SK-N-SH (cell line): ENCODE measurements around the gene SCN4A. TPM values are rescaled to one million over a fixed set of nuclear protein-coding genes. Genes with fewer than 3 reads are reported as not detected.
A peak's percentile ranks its signal among the peaks of the same experiment; 100 is the strongest.

Source experiments
- CTCF ChIA-PET: fragments of 300-600, 350-600 bp; formaldehyde crosslinking; extraction: SDS; loops from one replicate; lab custom pipeline; 2021; lab: Yijun Ruan, JAX
- POLR2A ChIA-PET: fragments of 350-600 bp; sonication (Branson Sonifier 250); formaldehyde crosslinking; extraction: SDS; loops from one replicate; lab custom pipeline; 2020; ENCODE audit warnings: antibody characterized with exemption, inconsistent platforms; lab: Yijun Ruan, JAX
- DNase-seq: peaks from one replicate; pipeline ENCODE4 v3.0.0; 2012
- H2AFZ ChIP-seq: fragments of 200-600 bp; sonication (generic); 2 replicates; pipeline ENCODE4 v1.8.1; 2016; ENCODE audit warnings: antibody characterized with exemption, mild to moderate bottlenecking, low read depth
- H3F3A ChIP-seq: fragments of 200-600 bp; sonication (generic); replicated peaks from 2 replicates; pipeline ENCODE3; 2016; ENCODE audit warnings: antibody characterized with exemption, mild to moderate bottlenecking; ENCODE audit not compliant: insufficient read depth
- H3K27ac ChIP-seq, 2 experiments: fragments of 200-500 bp in 1 of 2; fragments of 200-600 bp in 1 of 2; sonication (Bioruptor generic) in 1 of 2; sonication (generic), shearing (Covaris generic) in 1 of 2; 2 replicates each; pipeline versions ENCODE4 v1.5.1 to v1.6.1; 2014 to 2016; ENCODE audit warnings: low read depth in 2 of 2, inconsistent platforms in 1 of 2, low read length in 1 of 2, mild to moderate bottlenecking in 1 of 2, mixed read lengths in 1 of 2
- H3K27me3 ChIP-seq: fragments of 200-600 bp; sonication (generic), shearing (Covaris generic); 2 replicates; pipeline ENCODE4 v1.6.1; 2016; ENCODE audit warnings: mixed run types; ENCODE audit not compliant: insufficient read depth
- H3K36me3 ChIP-seq, 2 experiments: fragments of 200-500 bp in 1 of 2; fragments of 200-600 bp in 1 of 2; sonication (Bioruptor generic) in 1 of 2; sonication (generic) in 1 of 2; replicated peaks in 1 of 2; 2 replicates each; pipeline versions ENCODE3 to v1.5.1; 2014 to 2016; ENCODE audit warnings: low read length in 1 of 2, mild to moderate bottlenecking in 1 of 2; ENCODE audit not compliant: insufficient read depth in 2 of 2, control insufficient read depth in 1 of 2
- H3K4me1 ChIP-seq, 2 experiments: fragments of 200-500 bp in 1 of 2; fragments of 200-600 bp in 1 of 2; sonication (Bioruptor generic) in 1 of 2; sonication (generic), shearing (Covaris generic) in 1 of 2; 2 replicates each; pipeline versions ENCODE4 v1.5.1 to v1.6.1; 2014 to 2016; ENCODE audit warnings: low read depth in 1 of 2, low read length in 1 of 2, mixed run types in 1 of 2; ENCODE audit not compliant: insufficient read depth in 2 of 2, control insufficient read depth in 1 of 2
- H3K4me2 ChIP-seq: fragments of 200-600 bp; sonication (generic), shearing (Covaris generic); 2 replicates; pipeline ENCODE4 v1.6.1; 2017; ENCODE audit warnings: mixed run types
- H3K4me3 ChIP-seq, 2 experiments: fragments of 200-500 bp in 1 of 2; fragments of 200-600 bp in 1 of 2; sonication (Bioruptor generic) in 1 of 2; sonication (generic), shearing (Covaris generic) in 1 of 2; 2 replicates each; pipeline versions ENCODE4 v1.5.1 to v1.8.1; 2014 to 2016; ENCODE audit warnings: low read depth in 2 of 2, inconsistent platforms in 1 of 2, low read length in 1 of 2, mild to moderate bottlenecking in 1 of 2, mixed read lengths in 1 of 2, moderate library complexity in 1 of 2
- H3K79me2 ChIP-seq: fragments of 200-600 bp; sonication (generic); 2 replicates; pipeline ENCODE4 v1.8.1; 2017; ENCODE audit warnings: mild to moderate bottlenecking; ENCODE audit not compliant: insufficient read depth
- H3K9ac ChIP-seq: fragments of 200-600 bp; sonication (generic); 2 replicates; pipeline ENCODE4 v1.6.1; 2017; ENCODE audit warnings: mixed run types
- H3K9me2 ChIP-seq: fragments of 200-600 bp; sonication (generic); 2 replicates; pipeline ENCODE4 v1.6.1; 2017; ENCODE audit warnings: mixed run types
- H3K9me3 ChIP-seq: fragments of 200-600 bp; sonication (generic); 2 replicates; pipeline ENCODE4 v1.6.1; 2017; ENCODE audit warnings: mixed run types, mild to moderate bottlenecking, moderate library complexity
- H4K20me1 ChIP-seq: fragments of 200-600 bp; sonication (generic); 2 replicates; pipeline ENCODE4 v1.6.1; 2017; ENCODE audit warnings: mild to moderate bottlenecking, mixed run types; ENCODE audit not compliant: insufficient read depth
- EP300 ChIP-seq, 2 experiments: IDR thresholded peaks; 2 replicates each; pipeline versions ENCODE4 v1.4.0 to v1.6.1; 2012; ENCODE audit warnings: borderline replicate concordance in 1 of 2, low read depth in 1 of 2, low read length in 1 of 2
- FOXJ3 ChIP-seq: sonication (generic); formaldehyde crosslinking; IDR thresholded peaks from 2 replicates; pipeline ENCODE4 v1.5.1; 2020; ENCODE audit warnings: mild to moderate bottlenecking, missing genetic modification reagents
- GABPA ChIP-seq: IDR thresholded peaks from 2 replicates; pipeline ENCODE4 v1.4.0; 2012; ENCODE audit warnings: low read depth, mild to moderate bottlenecking
- JUND ChIP-seq: IDR thresholded peaks from 2 replicates; pipeline ENCODE4 v1.4.0; 2012
- MEF2A ChIP-seq: IDR thresholded peaks from 2 replicates; pipeline ENCODE4 v1.4.0; 2012; ENCODE audit warnings: low read depth, borderline replicate concordance
- RCOR1 ChIP-seq: fragments of 150-350 bp; IDR thresholded peaks from 2 replicates; pipeline ENCODE4 v1.6.1; 2017; ENCODE audit warnings: antibody characterized with exemption, low read length
- RXRA ChIP-seq: IDR thresholded peaks from 2 replicates; pipeline ENCODE4 v1.4.0; 2012; ENCODE audit warnings: low read depth, mild to moderate bottlenecking, borderline replicate concordance
- TAF1 ChIP-seq: IDR thresholded peaks from 2 replicates; pipeline ENCODE4 v1.6.1; 2012; ENCODE audit warnings: low read depth, mild to moderate bottlenecking, low read length, moderate library complexity, borderline replicate concordance
- YY1 ChIP-seq: IDR thresholded peaks from 2 replicates; pipeline ENCODE4 v1.4.0; 2012; ENCODE audit warnings: low read depth, mild to moderate bottlenecking
- WGBS: methylation state at CpG from one replicate; pipeline ENCODE4 v1.1.6; 2017; ENCODE audit warnings: low lambda C conversion rate; 5-methylcytosine and 5-hydroxymethylcytosine counted together
- polyA plus RNA-seq, 3 experiments: library from polyadenylated mRNA; depleted of rRNA; stranded (reverse); fragments of >200 nt; gene quantifications; 2 replicates each; pipeline ENCODE4 v1.2.3, GENCODE V29; 2012
- TF ChIP-seq, protein P1 (sequence below): IDR thresholded peaks from 2 replicates; pipeline ENCODE4 v1.4.0; 2012; ENCODE audit warnings: low read depth, borderline replicate concordance

The SCN4A gene
- polyA plus RNA-seq, 1 of the 3 experiments (the other 2 are of a cell fraction), result not detected

DNA sequence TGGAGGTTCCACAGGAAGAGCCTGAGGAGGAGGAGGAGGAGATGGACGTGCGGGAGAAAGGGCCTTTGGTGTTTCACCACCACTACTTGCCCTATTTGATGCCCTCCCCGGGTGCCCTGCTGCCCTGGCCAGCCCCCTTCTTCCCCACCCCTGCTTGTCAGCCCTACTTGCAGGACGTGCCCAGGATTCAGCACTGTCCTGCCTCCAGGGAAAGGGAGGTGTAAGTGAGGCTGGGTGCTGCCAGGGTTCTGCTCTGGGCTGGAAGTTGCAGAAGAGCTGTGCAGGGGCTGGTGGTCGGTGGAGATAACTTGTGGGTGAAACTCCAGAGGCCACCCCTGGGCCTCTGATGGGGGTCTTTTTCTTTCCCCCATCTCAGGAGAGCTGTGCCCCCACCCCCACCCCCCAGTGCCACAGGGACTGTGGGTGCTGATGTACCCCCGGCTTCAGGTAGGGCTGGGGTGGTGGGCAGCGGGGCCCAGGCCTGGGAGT is 28.4 kb upstream of the SCN4A start:
- peaks cover 0 to 26% of the 10 kb centered on the region in 2 experiments; a peak in 2 of 4 replicates for H3K4me1 ChIP-seq
- POLR2A ChIA-PET, result no interaction called here
- H3K27me3 ChIP-seq, result peaks cover 14% of the 10 kb centered on the region; the same call in 1 of the 2 replicates
- no peaks in the 10 kb centered on the region for H3K79me2 ChIP-seq
- WGBS, result 69% methylated on average over 5 of the region's 7 CpGs
- peak; percentile 19 for DNase-seq
- no peak overlapping the region for H3K4me2 ChIP-seq
- H3K9me3 ChIP-seq, result no peaks in the 10 kb centered on the region
- no peak overlapping the region for H3K9ac ChIP-seq
- H2AFZ ChIP-seq, result no peak overlapping the region
- TF ChIP-seq, protein P1, sequence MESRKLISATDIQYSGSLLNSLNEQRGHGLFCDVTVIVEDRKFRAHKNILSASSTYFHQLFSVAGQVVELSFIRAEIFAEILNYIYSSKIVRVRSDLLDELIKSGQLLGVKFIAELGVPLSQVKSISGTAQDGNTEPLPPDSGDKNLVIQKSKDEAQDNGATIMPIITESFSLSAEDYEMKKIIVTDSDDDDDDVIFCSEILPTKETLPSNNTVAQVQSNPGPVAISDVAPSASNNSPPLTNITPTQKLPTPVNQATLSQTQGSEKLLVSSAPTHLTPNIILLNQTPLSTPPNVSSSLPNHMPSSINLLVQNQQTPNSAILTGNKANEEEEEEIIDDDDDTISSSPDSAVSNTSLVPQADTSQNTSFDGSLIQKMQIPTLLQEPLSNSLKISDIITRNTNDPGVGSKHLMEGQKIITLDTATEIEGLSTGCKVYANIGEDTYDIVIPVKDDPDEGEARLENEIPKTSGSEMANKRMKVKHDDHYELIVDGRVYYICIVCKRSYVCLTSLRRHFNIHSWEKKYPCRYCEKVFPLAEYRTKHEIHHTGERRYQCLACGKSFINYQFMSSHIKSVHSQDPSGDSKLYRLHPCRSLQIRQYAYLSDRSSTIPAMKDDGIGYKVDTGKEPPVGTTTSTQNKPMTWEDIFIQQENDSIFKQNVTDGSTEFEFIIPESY, result no peak
- TF ChIP-seq GABPA (no peak), TAF1 (no peak), EP300 (IDR thresholded peaks at IDR 0.05; ENCODE audit: borderline replicate concordance in 1 of 2, low read depth in 1 of 2, low read length in 1 of 2) (no peak), FOXJ3 (CRISPR knock-in tag) (no peak)
- TF ChIP-seq, all 33 proteins: peak for 0
- CTCF ChIA-PET, result interaction anchor here (1.2 to 2.1 kb wide), 4 partner anchors 11 to 55 kb away, joined by 5 to 9 read pairs (median 8); no protein-coding TSS in a partner anchor
- no peak overlapping the region for H3K4me3 ChIP-seq
- no peak overlapping the region for H3K27ac ChIP-seq
- no peaks in the 10 kb centered on the region for H3F3A ChIP-seq
- H3K36me3 ChIP-seq, result no peaks in the 10 kb centered on the region
- no peaks in the 10 kb centered on the region for H4K20me1 ChIP-seq
- H3K9me2 ChIP-seq, result no peaks in the 10 kb centered on the region

DNA sequence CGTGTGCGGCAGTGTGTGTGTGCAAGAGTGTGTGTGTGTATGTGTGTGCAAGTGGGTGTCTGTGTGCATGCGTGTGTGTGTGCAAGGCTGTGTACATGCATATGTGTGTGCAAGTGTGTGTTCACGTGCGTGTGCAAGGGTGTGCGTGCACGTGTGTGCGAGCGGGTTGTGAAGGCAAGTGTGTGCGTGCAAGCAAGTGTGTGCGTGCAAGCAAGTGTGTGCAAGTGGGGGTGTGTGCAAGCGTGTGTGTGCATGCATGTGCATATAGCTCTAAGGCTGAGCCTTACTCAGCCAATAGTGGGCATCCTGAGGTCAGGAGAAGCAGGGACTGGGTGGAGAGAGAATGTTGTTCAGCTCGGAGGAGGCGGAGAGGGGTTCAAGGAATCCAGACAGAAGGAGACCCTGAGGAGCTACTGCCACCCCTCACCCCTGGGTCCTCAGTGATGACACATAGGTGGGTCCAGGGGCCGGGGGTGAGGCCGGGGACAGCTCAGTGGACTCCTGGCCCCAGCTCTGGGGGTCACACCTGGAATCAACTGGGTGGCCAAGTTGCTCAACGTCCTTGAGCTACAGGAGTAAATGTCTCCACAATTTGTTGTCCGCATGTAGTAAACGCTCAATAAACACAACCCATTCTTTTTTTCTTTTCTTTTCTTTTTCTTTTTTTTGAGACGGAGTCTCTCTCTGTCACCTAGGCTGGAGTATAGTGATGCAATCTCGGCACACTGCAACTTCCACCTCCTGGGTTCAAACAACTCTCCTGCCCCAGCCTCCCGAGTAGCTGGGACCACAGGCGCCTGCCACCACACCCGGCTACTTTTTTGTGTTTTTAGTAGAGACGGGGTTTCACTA is 27.2 kb upstream of the SCN4A start:
- TF ChIP-seq RCOR1 (no peak), MEF2A (no peak), GABPA (no peak), RXRA (no peak), YY1 (no peak), JUND (no peak), EP300 (IDR thresholded peaks at IDR 0.05; ENCODE audit: borderline replicate concordance in 1 of 2, low read depth in 1 of 2, low read length in 1 of 2) (no peak)
- Histone ChIP-seq H3K4me3 (no peak overlapping the region), H3K9me2 (no peaks in the 10 kb centered on the region), H3K27ac (no peak overlapping the region), H3F3A (no peaks in the 10 kb centered on the region), H3K36me3 (no peaks in the 10 kb centered on the region), H3K4me2 (no peak overlapping the region), H3K4me1 (peaks cover 0 to 15% of the 10 kb centered on the region in 2 experiments; a peak in 2 of 4 replicates), H3K27me3 (peaks cover 22% of the 10 kb centered on the region; the same call in 1 of the 2 replicates), H3K79me2 (no peaks in the 10 kb centered on the region), H3K9me3 (no peaks in the 10 kb centered on the region), H2AFZ (no peak overlapping the region), H4K20me1 (no peaks in the 10 kb centered on the region), H3K9ac (no peak overlapping the region)
- WGBS, result 90% methylated on average over 25 of the region's 25 CpGs
- ChIA-PET POLR2A (no interaction called here), CTCF (interaction anchor here (1.0 to 9.5 kb wide), 5 partner anchors 9 to 81 kb away, joined by 3 to 61 read pairs (median 6); partner anchors contain the start of gene GH1)
- DNase-seq, result peak; percentile 28
